Subcutaneous abdominal adipose tissue (tissue), 5 donors: ENCODE results near the gene TMEM121.
A peak's percentile ranks its signal among the peaks of the same experiment; 100 is the strongest.

Source experiments
- H3K27ac ChIP-seq: one replicate; pipeline ENCODE4 v1.7.0; 2013; ENCODE audit warnings: low read depth, mild to moderate bottlenecking, inconsistent platforms, low read length, moderate library complexity
- H3K27me3 ChIP-seq, 5 donors: one replicate each; pipeline ENCODE4 v1.7.0; 2013; ENCODE audit warnings: low read length in 5 of 5, inconsistent platforms in 1 of 5; ENCODE audit not compliant: control insufficient read depth in 5 of 5, insufficient read depth in 4 of 5
- H3K36me3 ChIP-seq, 5 donors: one replicate each; pipeline ENCODE4 v1.7.0; 2013; ENCODE audit warnings: low read length in 5 of 5; ENCODE audit not compliant: control insufficient read depth in 5 of 5, insufficient read depth in 5 of 5
- H3K4me1 ChIP-seq, 5 donors: one replicate each; pipeline ENCODE4 v1.7.0; 2013; ENCODE audit warnings: low read length in 5 of 5, mild to moderate bottlenecking in 3 of 5, moderate library complexity in 1 of 5; ENCODE audit not compliant: control insufficient read depth in 5 of 5, insufficient read depth in 5 of 5
- H3K4me3 ChIP-seq, 5 donors: one replicate each; pipeline ENCODE4 v1.7.0; 2013; ENCODE audit warnings: low read length in 5 of 5, low read depth in 1 of 5
- H3K9ac ChIP-seq, 5 donors: one replicate each; pipeline ENCODE4 v1.7.0; 2013; ENCODE audit warnings: low read length in 5 of 5, mild to moderate bottlenecking in 4 of 5, moderate library complexity in 3 of 5
- H3K9me3 ChIP-seq, 5 donors: one replicate each; pipeline ENCODE4 v1.7.0; 2013; ENCODE audit warnings: low read length in 5 of 5; ENCODE audit not compliant: control insufficient read depth in 5 of 5
- donor health status: healthy.
- donor health status: healthy.
- donor health status: healthy.
- donor health status: healthy.
- donor health status: healthy.

The TMEM121 gene

GRCh38 chr14:105508069-105508468 lies 18.3 kb upstream of the TMEM121 start:
- Histone ChIP-seq H3K9me3 (no peaks in the 10 kb centered on the region), H3K27me3 (peaks cover 8 to 26% (median 17%) of the 10 kb centered on the region in 5 donors)

GRCh38 chr14:105508601-105509000 lies 17.8 kb upstream of the TMEM121 start:
- Histone ChIP-seq H3K36me3 (no peaks in the 10 kb centered on the region), H3K9me3 (no peaks in the 10 kb centered on the region), H3K9ac (no peak overlapping the region), H3K27me3 (peaks cover 8 to 26% (median 19%) of the 10 kb centered on the region in 5 donors), H3K4me3 (no peak overlapping the region), H3K4me1 (no peaks in the 10 kb centered on the region), H3K27ac (no peak overlapping the region)

More at GRCh38 chr14:105508069-105508468, 18.3 kb upstream of the TMEM121 start:
- Histone ChIP-seq H3K27ac (no peak overlapping the region), H3K4me1 (no peaks in the 10 kb centered on the region), H3K36me3 (no peaks in the 10 kb centered on the region), H3K9ac (no peak overlapping the region), H3K4me3 (no peak overlapping the region)

- no peak overlapping the region for H3K9ac ChIP-seq
- no peak overlapping the region for H3K4me3 ChIP-seq
- H3K4me1 ChIP-seq, result no peaks in the 10 kb centered on the region
- no peaks in the 10 kb centered on the region for H3K36me3 ChIP-seq
- peaks cover 1 to 14% (median 6%) of the 10 kb centered on the region in 5 donors for H3K27me3 ChIP-seq
- H3K9me3 ChIP-seq, result no peaks in the 10 kb centered on the region
- H3K27ac ChIP-seq, result no peak overlapping the region
Observed at GRCh38 chr14:105517096-105517495, 9.3 kb upstream of the TMEM121 start.

- no peak overlapping the region for H3K4me3 ChIP-seq
- H3K27ac ChIP-seq, result no peak overlapping the region
Observed at GRCh38 chr14:105519946-105520698, 6.3 kb upstream of the TMEM121 start.

GRCh38 chr14:105525326-105525725 lies 1.1 kb upstream of the TMEM121 start:
- no peak overlapping the region for H3K9ac ChIP-seq
- H3K4me3 ChIP-seq, result no peak overlapping the region
- no peaks in the 10 kb centered on the region for H3K9me3 ChIP-seq
- peaks cover 0 to 37% (median 31%) of the 10 kb centered on the region in 5 donors for H3K4me1 ChIP-seq
- no peak overlapping the region for H3K27ac ChIP-seq
- peaks cover 3 to 22% (median 9%) of the 10 kb centered on the region in 5 donors for H3K27me3 ChIP-seq
- H3K36me3 ChIP-seq, result no peaks in the 10 kb centered on the region

More at GRCh38 chr14:105519946-105520698, 6.3 kb upstream of the TMEM121 start:
- H3K9ac ChIP-seq, result no peak overlapping the region
- H3K9me3 ChIP-seq, result no peaks in the 10 kb centered on the region
- H3K36me3 ChIP-seq, result no peaks in the 10 kb centered on the region
- H3K4me1 ChIP-seq, result no peaks in the 10 kb centered on the region
- peaks cover 0 to 9% (median 0%) of the 10 kb centered on the region in 5 donors for H3K27me3 ChIP-seq

- no peaks in the 10 kb centered on the region for H3K36me3 ChIP-seq
- H3K9ac ChIP-seq, result peak overlapping the region in 3 of 5 donors; percentile 30 to 71 (median 61)
- no peaks in the 10 kb centered on the region for H3K9me3 ChIP-seq
- peaks cover 8 to 24% (median 17%) of the 10 kb centered on the region in 5 donors for H3K27me3 ChIP-seq
- peaks cover 0 to 37% (median 31%) of the 10 kb centered on the region in 5 donors for H3K4me1 ChIP-seq
- H3K4me3 ChIP-seq, result peak overlapping the region in 4 of 5 donors; percentile 22 to 64 (median 62)
- no peak overlapping the region for H3K27ac ChIP-seq
Observed at GRCh38 chr14:105526776-105527380, 495 bp downstream of the TMEM121 start.

GRCh38 chr14:105527381-105527825 lies 1.0 kb downstream of the TMEM121 start:
- peaks cover 0 to 37% (median 31%) of the 10 kb centered on the region in 5 donors for H3K4me1 ChIP-seq
- peaks cover 8 to 26% (median 17%) of the 10 kb centered on the region in 5 donors for H3K27me3 ChIP-seq
- H3K4me3 ChIP-seq, result peak overlapping the region in 4 of 5 donors; percentile 53 to 64 (median 62)
- no peak overlapping the region for H3K27ac ChIP-seq
- H3K9ac ChIP-seq, result peak overlapping the region in 2 of 5 donors; percentile 61 to 71
- no peaks in the 10 kb centered on the region for H3K36me3 ChIP-seq
- H3K9me3 ChIP-seq, result no peaks in the 10 kb centered on the region

GRCh38 chr14:105527826-105528585 lies 1.6 kb downstream of the TMEM121 start:
- Histone ChIP-seq H3K27ac (no peak overlapping the region), H3K9ac (peak overlapping the region in 4 of 5 donors; percentile 51 to 69 (median 56)), H3K9me3 (no peaks in the 10 kb centered on the region), H3K4me3 (peak overlapping the region in 4 of 5 donors; percentile 53 to 64 (median 62)), H3K27me3 (peaks cover 8 to 29% (median 17%) of the 10 kb centered on the region in 5 donors), H3K4me1 (peaks cover 0 to 37% (median 31%) of the 10 kb centered on the region in 5 donors), H3K36me3 (no peaks in the 10 kb centered on the region)

- H3K4me3 ChIP-seq, result peak overlapping the region in 4 of 5 donors; percentile 17 to 64 (median 60)
- no peaks in the 10 kb centered on the region for H3K36me3 ChIP-seq
- H3K4me1 ChIP-seq, result peaks cover 0 to 37% (median 31%) of the 10 kb centered on the region in 5 donors
- peaks cover 15 to 35% (median 25%) of the 10 kb centered on the region in 5 donors for H3K27me3 ChIP-seq
- peak overlapping the region in 1 of 5 donors; percentile 41 for H3K9ac ChIP-seq
- H3K27ac ChIP-seq, result no peak overlapping the region
- no peaks in the 10 kb centered on the region for H3K9me3 ChIP-seq
Observed at GRCh38 chr14:105528586-105529318, 2.4 kb downstream of the TMEM121 start.
